ENCODE results near the gene RFPL1.

GRCh38 chr22:29481265-29482000, 43.0 kb downstream of the RFPL1 start:
- TF ChIP-seq CTCF (IDR thresholded peaks at IDR 0.05): no peak
- TF ChIP-seq POLR2A (IDR thresholded peaks at IDR 0.05): no peak

Measured in uterus (tissue), 2 donors.